NCI-H748 treated with DMSO at 0.1 percent for 48 hours (cell line): ENCODE results near the gene TIGD2.
"Not testable (repeated sequence)": the region's sequence is repeated elsewhere in the genome, so short reads cannot be mapped to it uniquely, and the experiment has no call there.

Experiments used
- DNase-seq: peaks from one replicate; lab custom pipeline; 2025; lab: John Stamatoyannopoulos, UW

Gene TIGD2

GRCh38 chr4:89119836-89120235 is 8.5 kb downstream of the TIGD2 start:
- no peak for DNase-seq

- DNase-seq, result no peak
Observed at GRCh38 chr4:89121387-89122068, 10.2 kb downstream of the TIGD2 start.

- no peak for DNase-seq
Observed at GRCh38 chr4:89123451-89123851, 12.1 kb downstream of the TIGD2 start.

DNA sequence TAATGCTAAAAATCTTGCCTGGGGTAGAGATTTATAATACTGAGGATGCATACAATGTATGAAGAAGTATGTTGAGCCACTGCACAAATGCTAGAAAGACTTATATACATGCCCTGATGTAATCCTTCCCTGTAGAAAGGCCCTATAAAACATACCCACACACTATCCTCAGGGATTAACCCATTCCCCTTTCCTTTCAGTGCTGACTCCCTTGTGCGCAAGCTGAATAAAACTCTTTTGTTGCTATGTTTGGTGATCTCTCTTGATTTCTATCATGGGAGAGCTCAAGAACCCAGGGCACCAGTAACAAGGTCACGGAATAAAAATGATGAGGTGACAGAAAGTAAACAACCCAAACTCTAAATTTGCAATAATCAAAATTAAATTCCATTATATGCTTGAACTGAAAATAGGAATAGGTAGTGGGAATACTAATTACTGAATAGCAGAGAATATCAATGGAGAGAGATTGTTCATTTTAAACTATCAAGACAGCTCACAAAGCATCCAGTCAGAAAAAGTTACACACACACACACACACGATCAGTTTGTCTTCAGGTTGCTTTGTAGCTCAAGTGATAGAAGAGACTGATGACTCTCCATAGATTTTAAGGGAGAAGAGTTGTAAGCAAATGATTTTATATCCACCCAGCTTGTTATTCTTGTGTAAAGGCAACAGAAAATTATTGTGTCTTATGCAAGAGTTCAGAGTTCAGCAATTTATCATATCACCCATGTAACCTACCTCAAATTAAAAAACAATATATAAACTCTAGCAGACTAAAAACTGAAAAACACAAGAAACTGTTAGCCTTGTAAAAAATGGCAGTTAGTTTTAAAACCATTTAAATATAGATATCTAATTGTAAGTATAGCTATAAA is 14.8 kb downstream of the TIGD2 start:
- DNase-seq, result no peak

DNA sequence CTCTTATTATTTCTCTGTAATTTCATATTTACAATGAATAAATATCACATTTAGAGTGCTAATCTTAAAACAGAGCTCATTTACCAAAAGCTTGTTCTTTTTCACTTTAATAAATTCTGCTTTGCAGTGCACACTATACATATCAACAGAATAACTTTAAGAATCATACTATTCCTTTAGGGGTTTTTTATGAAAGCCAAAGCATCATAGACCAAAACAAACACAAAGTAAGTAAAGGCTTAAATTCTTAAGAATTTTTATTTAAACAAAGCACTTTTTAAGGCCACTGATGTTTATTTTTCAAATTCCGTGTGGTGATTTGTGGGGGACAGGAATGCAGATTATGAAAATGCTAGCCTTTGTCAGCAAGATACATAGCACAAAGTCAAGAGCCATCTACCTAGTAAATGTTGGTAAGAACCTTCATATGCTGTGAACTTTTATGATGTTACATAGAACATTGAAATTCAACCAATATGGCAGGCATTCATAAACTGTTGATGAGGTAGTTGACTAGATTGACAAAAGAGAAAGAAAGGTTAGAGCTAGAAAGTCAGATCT is 17.8 kb downstream of the TIGD2 start:
- DNase-seq, result no peak

DNA sequence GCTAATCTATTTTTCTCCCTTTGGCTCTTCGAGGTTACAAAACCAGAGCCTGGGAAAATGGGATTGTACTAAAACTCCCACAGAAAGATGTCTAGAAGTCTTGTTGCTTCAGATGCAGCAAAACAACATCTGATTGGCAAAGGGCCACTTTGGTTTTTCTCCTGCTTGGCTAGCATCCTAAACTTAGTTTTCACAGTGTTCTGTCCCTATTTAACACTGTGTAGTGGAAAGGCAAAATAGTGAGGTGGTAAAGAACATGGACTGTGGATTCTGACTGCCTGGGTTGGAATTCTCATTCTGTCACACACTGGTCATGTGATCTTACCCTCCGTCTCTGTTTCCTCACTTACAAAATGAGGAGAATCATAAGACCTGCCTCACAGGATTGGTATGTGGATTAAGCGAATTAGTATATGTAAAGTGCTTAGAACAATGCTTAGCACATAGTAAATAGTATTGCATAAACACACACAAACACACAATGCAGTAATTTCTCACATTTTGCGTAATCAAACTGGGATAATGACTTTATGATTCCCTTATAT is 23.5 kb downstream of the TIGD2 start:
- DNase-seq, result no peak

- no peak for DNase-seq
Observed at GRCh38 chr4:89136525-89136924, 25.2 kb downstream of the TIGD2 start.

DNA sequence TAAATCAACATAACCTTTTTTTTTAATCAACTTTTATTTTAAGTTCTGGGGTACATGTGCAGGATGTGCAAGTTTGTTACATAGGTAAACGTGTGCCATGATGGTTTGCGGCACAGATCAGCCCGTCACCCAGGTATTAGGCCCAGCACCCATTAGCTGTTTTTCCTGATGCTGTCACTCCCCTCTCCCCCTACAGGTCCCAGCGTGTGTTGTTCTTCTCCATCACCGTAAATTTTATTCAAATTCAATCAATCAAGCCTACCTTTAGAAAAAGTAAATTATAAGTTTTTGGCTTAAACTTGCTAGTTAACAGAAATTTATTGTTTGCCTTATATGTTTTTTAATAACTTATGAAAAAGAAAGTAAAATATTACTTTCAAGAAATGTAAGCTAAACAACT is 25.9 kb downstream of the TIGD2 start:
- no peak for DNase-seq

DNA sequence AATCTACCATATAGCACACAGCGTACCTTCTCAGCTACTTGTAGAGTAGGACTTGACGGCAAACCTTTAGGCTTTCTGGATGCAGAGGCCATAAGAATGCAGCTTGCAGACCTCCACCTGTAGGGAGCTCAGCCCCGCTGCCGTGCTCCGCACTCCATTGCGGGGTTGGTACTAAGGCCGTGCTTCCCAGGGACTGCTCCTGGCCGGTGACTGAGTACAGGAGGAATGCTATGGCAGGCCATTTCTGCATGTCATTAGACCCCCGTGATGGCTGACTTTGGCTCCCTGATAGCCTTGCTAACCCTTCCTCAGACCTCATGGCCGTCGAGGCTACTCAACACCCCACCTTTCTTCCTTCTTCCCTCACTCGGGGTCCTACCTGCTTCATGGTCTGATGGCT is 26.4 kb downstream of the TIGD2 start:
- DNase-seq, result no peak

DNA sequence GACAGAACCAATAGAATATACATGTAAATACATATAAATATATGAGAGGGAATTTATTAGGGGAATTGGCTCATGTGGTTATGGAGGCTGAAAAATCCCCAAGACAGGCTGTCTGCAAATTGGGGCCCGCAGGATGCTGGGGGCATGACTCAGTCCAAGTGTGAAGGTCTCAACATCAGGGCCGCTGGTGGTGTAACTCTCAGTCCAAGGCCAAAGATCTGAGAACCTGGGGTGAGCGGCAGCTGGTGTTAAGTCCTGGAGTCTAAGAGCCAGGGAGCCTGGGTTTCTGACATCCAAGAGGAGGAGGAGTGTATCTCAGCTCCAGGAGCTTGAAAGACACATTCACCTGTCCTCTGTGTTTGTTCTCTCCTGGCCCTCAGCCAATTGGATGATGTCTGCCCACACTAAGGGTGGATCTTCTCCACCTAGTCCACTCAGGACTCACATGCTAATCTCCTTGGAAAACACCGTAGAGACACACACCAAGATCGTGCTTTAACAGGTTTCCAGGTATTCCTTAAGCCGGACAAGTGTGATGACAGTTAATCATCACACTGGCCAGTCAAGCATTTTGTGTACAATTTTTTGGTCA is 28.9 kb downstream of the TIGD2 start:
- DNase-seq, result no peak

- no peak for DNase-seq
Observed at GRCh38 chr4:89142691-89143669, 31.6 kb downstream of the TIGD2 start.

- not testable (repeated sequence) for DNase-seq
Observed at GRCh38 chr4:89144652-89145051, 33.3 kb downstream of the TIGD2 start.

- no peak for DNase-seq
Observed at GRCh38 chr4:89146196-89146595, 34.9 kb downstream of the TIGD2 start.

GRCh38 chr4:89152972-89153371 is 41.6 kb downstream of the TIGD2 start:
- DNase-seq, result no peak

DNA sequence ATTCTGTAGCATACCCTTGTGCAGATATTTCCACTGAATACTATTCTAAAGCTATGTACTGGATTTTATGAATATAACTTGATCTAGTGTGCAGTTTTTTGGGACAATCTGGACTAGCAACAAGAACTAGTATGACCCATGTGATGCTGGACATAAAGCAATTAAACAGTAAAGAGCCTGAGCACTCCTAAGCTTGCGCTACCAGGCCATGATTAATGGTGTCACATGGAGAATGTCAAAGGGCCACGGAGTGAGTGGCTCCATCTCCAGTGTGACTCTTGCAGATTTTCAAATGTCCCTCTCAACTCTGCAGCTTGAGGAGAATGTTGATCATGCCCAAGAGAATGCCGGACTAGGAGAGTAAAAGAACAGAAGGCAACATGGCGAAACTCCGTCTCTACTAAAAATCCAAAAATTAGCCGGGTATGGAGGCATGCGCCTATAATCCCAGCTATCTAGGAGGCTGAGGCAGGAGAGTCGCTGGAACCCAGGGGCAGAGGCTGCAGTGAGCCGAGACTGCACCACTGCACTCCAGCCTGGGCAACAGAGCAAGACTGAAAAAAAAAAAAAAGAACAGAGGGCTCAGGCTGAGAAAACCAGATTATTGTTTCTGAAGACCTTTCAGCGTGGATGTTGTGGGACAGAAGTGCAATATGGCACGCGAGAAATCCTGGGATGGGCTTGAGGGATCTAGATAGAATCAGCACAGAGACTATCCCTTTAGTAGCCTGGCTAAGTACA is 45.0 kb downstream of the TIGD2 start:
- no peak for DNase-seq

GRCh38 chr4:89157488-89158024 is 46.2 kb downstream of the TIGD2 start:
- DNase-seq, result no peak

DNA sequence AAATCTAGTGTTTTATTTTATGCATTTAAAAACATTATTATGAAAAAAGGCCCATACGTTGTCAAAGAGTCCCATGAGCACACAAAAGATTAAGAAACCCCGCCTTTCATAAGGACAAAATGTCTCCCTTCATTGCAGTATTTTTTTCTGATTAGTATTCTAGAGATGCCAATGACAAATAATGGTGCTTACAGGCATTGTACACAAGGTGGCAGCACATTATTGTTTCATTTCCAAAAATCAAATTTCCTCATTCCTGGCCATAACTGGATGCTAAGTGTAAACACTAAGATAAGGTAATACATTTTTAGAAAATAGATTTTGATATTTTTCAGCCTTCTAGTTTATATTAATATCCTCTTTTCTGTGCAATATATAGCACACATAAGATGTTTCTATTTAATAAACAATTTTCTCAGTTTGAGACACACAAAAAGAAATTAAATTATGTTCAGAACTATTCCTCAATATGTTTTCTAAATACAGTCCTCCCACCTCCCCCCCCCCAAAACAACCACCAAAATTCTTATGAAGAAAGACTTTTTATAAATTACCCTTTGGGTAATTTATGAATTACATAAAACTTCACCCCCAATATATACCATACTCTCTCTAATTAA is 47.7 kb downstream of the TIGD2 start:
- peak; percentile 22 for DNase-seq

DNA sequence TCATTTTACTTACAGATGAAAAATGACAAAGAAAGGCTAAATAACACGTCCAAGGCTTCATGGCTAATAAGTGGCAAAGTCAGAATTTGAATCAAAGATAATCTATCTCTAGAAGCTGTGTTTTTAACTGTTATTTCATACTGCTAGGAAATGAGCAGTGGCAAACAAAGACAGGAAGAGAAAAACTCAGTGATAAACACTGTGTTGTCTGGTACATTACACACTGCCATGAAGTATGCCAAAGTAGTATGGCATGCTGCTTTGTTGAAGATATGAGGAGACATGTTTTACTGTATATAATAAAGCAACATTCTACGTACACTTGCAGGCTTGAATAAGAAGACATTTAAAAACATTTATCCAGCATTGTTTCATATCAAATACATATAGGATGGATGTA is 49.5 kb downstream of the TIGD2 start:
- DNase-seq, result no peak

DNA sequence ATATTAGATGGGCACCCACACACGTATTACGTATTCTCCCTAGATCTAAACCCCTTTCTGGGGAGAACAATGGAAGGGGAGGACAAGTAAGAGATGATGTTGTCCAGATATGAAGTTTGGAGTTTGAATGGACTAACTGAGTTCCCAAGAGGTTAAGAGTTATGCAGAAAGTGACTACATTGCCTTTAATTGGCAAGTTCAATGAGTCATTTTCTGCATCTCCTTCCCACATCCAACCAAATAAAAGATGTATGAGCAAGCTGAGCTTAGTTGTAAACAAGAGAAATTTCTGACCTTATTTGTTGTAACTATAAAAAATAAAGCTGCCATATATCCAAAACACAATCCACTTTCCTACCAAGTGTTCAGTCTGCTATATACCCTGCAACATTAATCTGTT is 50.5 kb downstream of the TIGD2 start:
- no peak for DNase-seq

- DNase-seq, result no peak
Observed at GRCh38 chr4:89162496-89162895, 51.2 kb downstream of the TIGD2 start.
